GM21529 (cell line): ENCODE measurements around the gene GATA5.

Source experiments
- ATAC-seq: cut with Tn5 transposase; IDR thresholded peaks from one replicate; pipeline ENCODE4 v1.9.1; 2021; ENCODE audit not compliant: unreplicated experiment

The GATA5 gene

GRCh38 chr20:62418709-62419487 is 56.9 kb downstream of the GATA5 start:
- no peak for ATAC-seq

GRCh38 chr20:62417981-62418708 is 57.6 kb downstream of the GATA5 start:
- no peak for ATAC-seq

DNA sequence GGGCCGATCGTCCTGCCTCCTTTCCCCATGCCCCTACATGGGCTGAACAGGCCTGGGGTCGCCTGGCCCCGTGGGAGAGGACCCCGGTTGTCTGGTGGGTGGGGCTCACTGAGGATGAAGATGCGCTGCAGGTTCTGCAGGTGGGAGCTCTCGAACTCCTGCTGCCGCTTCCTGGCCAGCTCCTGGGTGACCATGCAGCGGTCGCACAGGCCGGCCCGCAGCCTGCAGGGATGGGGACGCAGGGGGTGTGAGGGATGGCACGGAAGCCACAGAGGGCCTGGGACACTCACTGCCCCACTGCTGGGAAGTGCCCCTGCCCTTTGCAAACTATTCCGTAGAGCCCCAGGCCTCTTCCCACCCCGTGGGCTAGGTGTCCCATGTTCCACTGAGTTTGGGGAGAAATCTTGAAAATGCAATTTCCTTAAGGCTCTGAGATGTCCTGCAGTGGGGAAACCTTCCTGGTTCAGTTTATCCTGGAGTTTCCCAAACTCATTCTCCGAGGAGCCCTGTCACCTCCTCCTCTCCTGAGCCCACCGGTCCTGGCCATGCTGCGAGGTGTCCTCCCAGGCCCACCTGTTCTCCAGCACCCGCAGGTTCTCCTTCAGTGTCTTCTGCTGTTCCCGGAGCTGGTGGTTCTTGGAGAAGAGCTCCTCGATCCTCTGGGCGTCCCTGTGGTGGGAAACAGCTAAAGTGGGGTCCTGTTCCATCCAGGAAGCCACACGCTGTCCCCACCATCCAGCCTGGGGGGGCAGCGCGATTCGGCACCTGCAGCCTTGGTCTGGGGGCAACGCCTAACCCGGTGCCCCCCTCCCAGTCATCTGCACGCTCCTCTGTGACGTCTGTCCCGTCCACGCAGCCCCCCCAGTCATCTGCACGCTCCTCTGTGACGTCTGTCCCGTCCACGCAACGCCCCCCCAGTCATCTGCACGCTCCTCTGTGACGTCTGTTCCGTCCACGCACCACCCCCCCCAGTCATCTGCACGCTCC is 58.9 kb downstream of the GATA5 start:
- no peak for ATAC-seq

- no peak for ATAC-seq
Observed at GRCh38 chr20:62415354-62416111, 60.3 kb downstream of the GATA5 start.

GRCh38 chr20:62413896-62414481 is 61.8 kb downstream of the GATA5 start:
- ATAC-seq, result no peak
